HEK293T (cell line): Measurements from ENCODE around the gene GLB1L3.

ENCODE experiments used
- ARNT ChIP-seq: fragments of 450-650 bp; IDR thresholded peaks from 2 replicates; pipeline ENCODE4 v1.6.1; 2017; ENCODE audit warnings: mild to moderate bottlenecking
- BHLHE40 ChIP-seq: fragments of 450-650 bp; IDR thresholded peaks from 2 replicates; pipeline ENCODE4 v1.6.1; 2016; ENCODE audit warnings: mild to moderate bottlenecking, moderate library complexity, borderline replicate concordance
- ELF4 ChIP-seq: fragments of 450-650 bp; IDR thresholded peaks from 2 replicates; pipeline ENCODE4 v1.6.1; 2017; ENCODE audit warnings: antibody characterized with exemption
- FOXA1 ChIP-seq: fragments of 450-650 bp; IDR thresholded peaks from 2 replicates; pipeline ENCODE4 v1.6.1; 2016; ENCODE audit warnings: mild to moderate bottlenecking
- FOXK2 ChIP-seq: fragments of 450-650 bp; IDR thresholded peaks from 2 replicates; pipeline ENCODE4 v1.6.1; 2016; ENCODE audit warnings: mild to moderate bottlenecking
- FOXM1 ChIP-seq: fragments of 450-650 bp; IDR thresholded peaks from 2 replicates; pipeline ENCODE4 v1.6.1; 2017; ENCODE audit warnings: mild to moderate bottlenecking, borderline replicate concordance
- HDGF ChIP-seq: fragments of 450-650 bp; IDR thresholded peaks from 2 replicates; pipeline ENCODE4 v1.6.1; 2017; ENCODE audit warnings: antibody characterized with exemption, borderline replicate concordance
- LEF1 ChIP-seq: fragments of 450-650 bp; IDR thresholded peaks from 2 replicates; pipeline ENCODE4 v1.6.1; 2017; ENCODE audit warnings: mild to moderate bottlenecking, borderline replicate concordance
- NFRKB ChIP-seq: fragments of 450-650 bp; IDR thresholded peaks from 2 replicates; pipeline ENCODE4 v1.6.1; 2016; ENCODE audit warnings: mild to moderate bottlenecking, moderate library complexity
- SP1 ChIP-seq: fragments of 450-650 bp; IDR thresholded peaks from 2 replicates; pipeline ENCODE4 v1.6.1; 2017
- SUZ12 ChIP-seq: fragments of 450-650 bp; IDR thresholded peaks from 2 replicates; pipeline ENCODE4 v1.6.1; 2016; ENCODE audit warnings: mild to moderate bottlenecking
- ZNF384 ChIP-seq: fragments of 450-650 bp; IDR thresholded peaks from 2 replicates; pipeline ENCODE4 v1.6.1; 2016
- TF ChIP-seq, protein P1 (sequence below): fragments of 450-650 bp; IDR thresholded peaks from 2 replicates; pipeline ENCODE4 v1.6.1; 2016

DNA sequence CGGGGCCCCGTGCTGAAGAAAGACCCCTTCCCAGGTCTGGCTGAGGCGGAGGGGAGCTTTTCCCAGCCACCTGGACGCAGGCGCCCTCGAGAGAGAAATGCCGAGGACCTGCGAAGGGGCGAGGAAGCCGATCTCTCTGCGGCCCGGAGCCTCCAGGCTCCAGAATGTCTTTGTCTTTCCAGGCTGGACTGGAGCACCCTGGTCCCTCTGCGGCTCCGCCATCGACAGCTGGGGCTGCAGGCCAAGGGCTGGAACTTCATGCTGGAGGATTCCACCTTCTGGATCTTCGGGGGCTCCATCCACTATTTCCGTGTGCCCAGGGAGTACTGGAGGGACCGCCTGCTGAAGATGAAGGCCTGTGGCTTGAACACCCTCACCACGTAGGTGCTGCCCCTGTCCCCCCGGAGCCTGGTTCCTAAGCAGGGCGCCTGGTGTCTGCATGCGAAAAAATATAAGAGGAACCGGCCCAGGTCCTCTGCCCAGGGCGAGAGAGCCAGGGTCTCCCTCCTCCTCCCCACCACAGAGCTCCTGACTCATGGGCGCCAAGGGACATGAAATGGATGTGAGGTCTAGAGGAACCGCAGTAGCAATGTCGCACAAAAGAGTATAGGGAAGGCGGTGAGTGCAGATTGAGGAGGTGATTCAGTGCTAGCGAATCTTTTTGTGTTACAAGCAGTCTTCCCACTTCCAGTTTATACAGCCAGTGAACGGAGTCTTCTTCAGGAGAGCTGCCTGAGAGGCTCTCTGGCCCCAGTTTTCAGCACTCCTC, 66.6 kb downstream of the GLB1L3 start:
- no peak for TF ChIP-seq SP1
- TF ChIP-seq FOXA1: no peak
- TF ChIP-seq SUZ12: no peak
- TF ChIP-seq ELF4: no peak
- no peak for TF ChIP-seq FOXK2
- TF ChIP-seq HDGF: no peak
- no peak for TF ChIP-seq ZNF384
- no peak for TF ChIP-seq FOXM1
- no peak for TF ChIP-seq NFRKB
- no peak for TF ChIP-seq BHLHE40
- TF ChIP-seq ARNT: no peak
- TF ChIP-seq LEF1: no peak
- TF ChIP-seq, protein P1, sequence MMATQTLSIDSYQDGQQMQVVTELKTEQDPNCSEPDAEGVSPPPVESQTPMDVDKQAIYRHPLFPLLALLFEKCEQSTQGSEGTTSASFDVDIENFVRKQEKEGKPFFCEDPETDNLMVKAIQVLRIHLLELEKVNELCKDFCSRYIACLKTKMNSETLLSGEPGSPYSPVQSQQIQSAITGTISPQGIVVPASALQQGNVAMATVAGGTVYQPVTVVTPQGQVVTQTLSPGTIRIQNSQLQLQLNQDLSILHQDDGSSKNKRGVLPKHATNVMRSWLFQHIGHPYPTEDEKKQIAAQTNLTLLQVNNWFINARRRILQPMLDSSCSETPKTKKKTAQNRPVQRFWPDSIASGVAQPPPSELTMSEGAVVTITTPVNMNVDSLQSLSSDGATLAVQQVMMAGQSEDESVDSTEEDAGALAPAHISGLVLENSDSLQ: no peak
